ENCODE data around the gene GDF11.
A peak's percentile ranks its signal among the peaks of the same experiment; 100 is the strongest.

GDF11 gene

DNA sequence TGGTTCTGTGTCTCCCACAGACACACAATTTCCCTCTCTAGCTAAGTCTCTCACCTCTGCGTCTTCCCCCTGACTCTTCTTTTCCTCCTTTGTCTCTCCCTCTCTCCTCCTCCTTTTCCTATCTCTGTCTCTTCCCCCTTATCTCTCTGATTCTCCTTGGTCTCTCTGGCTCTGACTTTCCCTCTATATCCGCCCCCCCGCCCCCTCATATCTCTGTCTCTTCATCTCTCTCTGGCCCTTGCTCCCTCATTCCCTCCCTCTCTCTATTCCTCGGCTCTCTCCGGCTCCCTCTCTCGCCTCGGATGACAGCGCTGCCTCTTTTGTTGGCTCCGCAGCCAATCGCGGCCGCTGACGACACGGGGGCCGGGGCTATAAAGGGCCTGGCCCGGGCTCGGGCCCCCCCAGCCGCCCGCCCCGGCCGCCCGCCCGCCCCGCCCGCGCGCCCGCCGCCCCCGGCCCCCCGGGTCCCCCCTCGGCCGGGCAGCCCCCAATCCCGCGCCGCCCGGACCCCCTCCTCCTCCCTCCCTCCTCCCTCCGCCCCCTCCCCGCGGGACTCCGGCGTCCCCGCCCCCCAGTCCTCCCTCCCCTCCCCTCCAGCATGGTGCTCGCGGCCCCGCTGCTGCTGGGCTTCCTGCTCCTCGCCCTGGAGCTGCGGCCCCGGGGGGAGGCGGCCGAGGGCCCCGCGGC, at the start of gene GDF11:
TSS of gene GDF11 (plus strand) at position 404 of the 687 bp plus-strand sequence. CDS start at position 599, 195 bp downstream.
- DNase-seq: peak; percentile 75

DNA sequence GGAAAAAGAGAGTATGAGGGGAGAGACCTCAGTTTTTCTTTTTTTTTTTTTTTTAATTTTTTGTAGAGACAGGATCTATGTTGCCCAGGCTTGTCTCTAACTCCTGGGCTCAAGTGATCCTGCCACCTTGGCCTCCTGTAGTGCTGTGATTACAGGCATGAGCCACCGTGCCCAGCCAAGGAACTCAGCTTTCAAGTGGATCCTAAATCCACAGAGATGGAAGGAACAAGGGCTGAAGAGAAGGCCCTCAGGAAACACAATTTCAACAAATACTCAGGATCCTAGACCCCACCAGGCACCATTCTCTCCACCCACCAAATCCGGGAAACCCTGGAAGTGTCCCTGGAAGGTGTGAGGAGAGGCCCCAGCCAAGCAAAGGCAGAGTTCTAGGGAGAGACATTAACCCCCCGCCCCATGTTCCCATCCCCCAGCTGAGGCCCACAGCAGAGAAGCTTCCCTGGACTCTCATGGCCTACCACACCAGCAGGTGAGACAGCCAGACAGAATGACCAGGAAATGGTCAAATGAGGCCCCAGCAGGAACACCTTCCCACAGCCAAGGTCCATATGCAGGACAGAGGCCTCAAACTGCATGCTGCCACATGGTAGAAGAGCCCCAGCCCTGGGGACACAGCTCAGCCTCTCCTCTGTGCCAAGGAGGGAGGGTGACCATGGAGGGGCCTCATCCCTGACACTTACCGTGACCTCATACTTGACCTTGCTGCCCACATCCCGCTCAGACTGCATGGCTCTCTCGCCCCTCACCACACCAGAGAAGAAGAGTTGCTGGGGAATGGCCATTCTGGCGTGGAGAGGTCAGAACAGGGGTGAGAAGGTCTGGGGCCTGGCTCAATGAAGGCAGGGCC, 49.4 kb upstream of the GDF11 start:
- no peak for DNase-seq

GRCh38 chr12:55694188-55694515, 48.8 kb upstream of the GDF11 start:
- no peak for DNase-seq

DNA sequence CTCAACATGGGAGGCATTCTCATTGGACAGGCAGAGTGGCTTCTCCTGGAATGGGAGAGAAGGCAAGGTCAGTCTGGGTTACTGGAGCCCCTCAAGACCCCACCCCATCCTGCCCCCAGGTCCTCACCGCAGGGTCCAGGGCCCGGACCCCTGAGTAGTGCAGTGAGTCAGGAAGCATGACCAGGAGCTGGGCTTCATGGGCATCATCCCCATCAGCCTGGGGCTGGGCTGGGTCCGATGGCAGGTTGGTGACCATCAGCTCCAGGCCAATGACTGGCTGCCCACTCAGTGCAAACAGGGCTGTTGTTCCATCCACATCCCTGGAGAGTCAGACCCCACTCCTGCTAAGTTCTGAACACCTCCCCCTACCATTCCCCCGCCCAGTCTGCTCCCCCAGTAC, 48.3 kb upstream of the GDF11 start:
- DNase-seq: no peak

GRCh38 chr12:55695349-55695748, 47.6 kb upstream of the GDF11 start:
- no peak for DNase-seq

DNA sequence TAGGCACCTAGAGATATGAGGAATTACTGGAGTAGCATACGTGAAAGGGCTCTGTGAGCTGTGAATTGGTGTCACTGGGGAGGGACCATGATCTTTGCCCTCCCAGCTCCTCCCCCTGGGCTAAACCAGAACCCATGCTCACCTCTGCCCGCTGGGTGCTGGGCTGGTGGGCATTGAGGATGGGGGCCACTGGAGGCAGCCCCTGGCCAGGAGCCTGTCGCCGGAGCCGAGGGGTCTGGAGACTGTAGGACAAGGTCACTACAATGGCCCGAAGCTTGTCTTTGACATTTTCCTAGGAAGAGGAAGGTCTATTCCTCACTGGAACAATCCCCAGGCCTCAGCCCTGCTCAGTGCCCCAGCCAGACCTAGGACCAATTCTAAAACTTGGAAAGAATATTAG, 46.8 kb upstream of the GDF11 start:
- DNase-seq: no peak

GRCh38 chr12:55696796-55697462, 46.0 kb upstream of the GDF11 start:
- DNase-seq: no peak

DNA sequence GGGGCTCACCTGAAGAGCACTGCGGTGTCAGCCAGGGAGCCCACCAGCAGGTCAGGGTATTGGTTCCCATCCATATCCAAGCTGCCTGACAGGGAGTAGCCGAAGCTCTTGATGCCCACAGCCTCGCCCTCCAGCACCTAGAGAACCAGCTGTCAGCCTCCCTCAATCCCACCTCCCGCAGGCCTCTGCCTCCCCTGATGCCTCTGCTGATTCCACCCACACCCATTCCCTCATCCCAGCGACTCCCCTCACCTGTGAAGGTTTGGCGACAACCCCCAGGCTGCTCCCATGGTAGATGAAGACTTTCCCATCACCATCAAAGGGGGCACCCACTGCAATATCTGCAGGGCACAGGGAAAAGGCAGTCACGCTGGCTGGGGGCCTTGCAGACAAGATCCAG, 45.2 kb upstream of the GDF11 start:
- DNase-seq: no peak

DNA sequence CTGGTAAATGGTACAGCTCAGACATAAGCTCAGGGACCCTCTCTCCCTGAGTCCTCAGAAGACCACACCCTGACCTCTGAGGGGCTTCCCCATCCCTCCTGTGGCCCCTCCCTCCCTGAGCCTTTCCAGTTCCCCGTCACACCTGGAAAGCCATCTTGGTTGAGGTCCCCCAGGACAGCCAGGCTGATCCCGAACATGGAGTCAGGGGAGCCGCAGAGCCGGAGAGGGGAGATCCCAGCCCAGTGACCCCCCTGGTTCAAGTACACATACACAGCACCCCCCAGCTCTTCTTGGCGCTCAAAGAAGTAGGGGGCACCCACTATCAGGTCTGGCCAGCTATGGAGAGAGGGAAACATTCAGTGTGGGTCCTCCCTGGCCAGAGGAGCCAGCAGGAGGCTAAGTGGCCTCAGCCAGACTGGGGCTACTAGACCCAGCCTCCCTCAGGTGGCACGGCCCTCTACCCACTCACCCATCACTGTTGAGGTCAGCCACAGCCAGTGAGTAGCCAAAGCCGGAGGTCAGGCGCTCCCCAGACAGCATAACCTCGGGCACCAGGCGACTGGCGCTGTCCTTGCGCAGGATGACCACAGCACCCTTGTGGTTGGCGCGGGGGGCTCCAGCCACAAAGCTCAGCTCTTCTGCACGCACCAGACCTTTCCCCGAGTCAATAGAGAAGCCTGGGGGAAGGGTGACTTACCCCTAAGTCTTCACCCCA, 44.5 kb upstream of the GDF11 start:
- DNase-seq: no peak

GRCh38 chr12:55698965-55699364, 44.0 kb upstream of the GDF11 start:
- DNase-seq: no peak

DNA sequence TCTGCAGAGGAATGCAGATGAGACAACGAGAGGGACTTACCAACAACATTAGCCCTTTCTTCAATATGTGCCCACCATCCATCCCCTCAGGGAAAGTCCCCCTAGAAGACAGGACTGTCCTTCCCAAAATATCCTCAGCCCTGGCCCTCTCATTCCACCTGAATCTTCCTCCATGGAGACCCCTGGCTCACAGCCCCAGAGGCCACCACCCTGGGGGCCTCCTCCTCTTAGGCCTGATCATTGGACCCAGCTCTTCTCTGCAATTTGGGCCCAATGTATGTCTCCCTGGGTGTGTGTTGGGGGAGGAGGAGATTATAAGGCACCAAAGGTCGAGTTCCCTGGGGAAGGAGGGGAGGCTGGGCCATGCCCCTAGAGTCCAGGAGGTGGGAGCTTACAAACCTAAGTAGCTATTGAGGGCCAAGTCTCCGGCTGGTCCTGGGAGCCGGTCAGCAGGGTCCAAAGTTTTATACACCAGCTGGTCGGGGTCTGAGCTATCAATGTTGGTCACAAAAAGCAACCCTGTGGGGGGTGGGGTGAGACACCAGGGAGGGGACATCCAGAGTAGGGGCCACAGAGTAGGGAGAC, 43.4 kb upstream of the GDF11 start:
- DNase-seq: no peak

DNA sequence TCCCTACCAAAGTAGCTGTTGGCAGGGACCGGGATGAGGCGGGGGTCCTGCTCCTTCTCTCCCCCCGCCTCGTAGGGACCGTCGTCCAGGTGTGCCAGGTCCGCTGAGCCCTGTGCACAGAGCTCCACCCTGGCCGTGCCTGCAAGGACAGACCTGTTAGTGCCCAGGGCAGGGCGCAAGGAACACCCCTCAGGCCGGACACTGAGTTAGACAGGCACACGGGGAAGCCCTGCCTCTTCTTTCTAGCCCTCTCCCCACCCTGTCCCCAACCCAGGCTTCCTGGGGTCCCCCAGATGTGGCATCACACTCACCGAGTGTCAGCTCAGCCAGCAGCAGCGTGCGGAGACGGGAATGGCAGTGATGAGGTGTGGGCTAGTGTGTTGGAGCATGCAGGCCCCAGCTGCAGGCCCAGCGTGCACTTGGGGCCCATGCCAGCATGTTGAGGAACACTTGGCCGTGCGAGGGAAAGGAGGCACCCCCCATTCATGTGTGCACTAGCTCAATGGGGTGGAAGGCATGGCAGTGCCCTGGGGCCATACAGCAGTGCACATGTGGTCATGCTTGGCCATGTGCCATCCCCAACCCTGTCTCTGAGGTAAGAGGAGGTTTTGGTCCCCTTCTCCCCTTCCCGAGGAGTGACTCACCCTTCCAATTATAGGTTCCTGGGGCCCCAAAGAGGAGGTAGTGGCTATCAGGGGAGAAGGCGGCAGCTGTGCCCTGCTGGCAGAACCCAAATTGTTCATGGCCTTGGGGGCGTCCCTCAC, 42.5 kb upstream of the GDF11 start:
- no peak for DNase-seq

- no peak for DNase-seq
These were observed 40.1 kb upstream of the GDF11 start for GRCh38 chr12:55702861-55703260.

DNA sequence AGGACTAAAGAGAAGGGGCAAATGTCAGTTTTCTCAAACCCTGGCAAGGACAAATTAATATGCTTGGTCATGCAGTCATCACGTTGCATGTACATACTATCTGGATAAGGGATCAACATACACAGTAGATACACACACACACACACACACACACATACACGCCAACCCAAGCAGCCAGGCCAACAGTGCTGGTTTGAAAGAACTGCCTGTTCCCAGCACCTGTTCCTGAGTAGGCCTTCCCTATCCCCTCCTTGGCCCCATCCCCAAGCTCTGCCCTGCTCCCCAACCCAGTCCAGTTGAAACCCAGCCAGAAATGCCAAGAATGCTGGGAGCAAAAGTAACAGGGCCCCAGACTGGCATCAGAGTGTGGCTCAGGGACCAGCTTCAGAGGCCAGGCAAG, 39.6 kb upstream of the GDF11 start:
- DNase-seq: no peak

DNA sequence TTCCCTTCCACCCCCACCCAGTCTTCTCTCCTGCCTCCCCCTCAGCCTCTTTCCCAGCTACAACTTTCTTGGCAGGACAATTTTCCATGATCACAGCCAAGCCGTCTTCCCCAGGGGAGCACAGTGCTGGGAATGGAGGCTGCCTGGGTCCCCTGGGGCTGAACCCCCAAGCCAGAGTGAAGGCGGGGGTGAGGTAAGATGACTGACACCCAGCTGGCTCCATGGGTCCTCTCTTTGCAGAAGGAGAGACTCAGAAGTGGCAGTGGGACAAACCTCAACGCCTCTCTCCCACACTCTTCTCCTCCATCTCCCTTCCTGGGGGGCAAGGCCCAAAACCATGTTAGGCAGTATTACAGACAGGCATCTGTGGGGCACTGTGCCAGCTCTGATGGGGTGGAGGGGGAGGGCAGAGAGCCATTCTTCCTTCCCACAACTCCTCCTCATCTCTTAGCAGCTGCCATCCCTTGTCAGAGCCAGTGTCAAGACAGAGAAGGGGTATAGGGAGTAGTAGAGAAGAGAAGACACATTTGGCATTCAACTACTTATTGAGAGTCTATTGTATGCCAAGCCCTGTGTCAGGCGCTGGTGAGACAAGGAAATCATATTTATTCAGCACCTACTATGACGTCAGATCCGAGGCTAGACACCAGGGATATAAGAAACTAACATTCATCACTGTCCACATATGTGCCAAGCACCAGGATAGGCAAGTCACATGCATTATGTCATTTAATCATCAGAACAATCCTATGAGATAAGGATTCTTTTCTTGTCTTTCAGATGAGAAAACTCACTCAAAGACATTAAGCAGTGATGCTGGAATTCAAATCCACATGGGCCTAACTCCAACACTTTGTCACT, 38.8 kb upstream of the GDF11 start:
- no peak for DNase-seq

DNA sequence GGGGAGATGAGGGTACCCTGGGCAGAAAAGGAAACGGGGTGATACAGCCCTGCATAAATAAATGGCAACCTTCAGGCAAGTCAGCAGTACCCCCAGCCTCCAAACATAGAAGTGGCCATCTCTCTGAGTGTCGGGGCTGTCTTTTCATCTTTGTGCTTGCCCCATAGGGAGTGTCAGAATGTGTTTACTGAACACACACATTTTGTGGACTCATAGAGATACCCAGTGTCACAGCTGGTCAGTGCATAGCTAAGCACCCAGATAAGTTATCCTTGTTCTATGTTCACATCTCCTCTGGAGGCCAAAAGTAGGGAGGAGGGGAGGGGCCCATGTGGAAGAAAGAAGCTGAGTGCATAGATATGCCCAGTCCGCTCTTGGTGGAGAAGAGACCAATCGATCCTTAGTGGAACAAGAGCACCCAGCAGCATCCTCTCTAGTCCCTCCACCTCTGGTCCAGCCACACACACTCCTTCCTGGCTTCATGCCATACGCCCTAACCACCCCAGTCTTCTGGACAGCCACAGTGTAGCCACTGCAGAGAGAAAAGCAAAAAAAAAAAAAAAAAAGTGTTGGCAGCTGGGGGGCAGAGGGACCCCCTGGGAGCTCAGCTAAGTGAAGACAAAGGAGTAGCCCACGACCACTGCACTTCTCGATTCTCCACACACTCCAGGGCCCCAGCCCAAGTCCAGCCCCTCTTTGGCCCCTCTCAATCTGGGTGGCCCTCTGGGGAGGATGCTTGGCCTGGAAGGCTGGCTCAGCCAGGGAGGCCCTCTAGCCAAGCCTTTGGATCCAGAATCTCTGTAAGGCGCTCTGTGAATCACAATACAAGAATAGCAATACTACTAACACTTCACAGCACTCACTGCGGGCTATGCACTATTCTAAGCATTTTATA, 37.9 kb upstream of the GDF11 start:
- no peak for DNase-seq

- no peak for DNase-seq
These were observed 37.0 kb upstream of the GDF11 start for GRCh38 chr12:55705782-55706402.

DNA sequence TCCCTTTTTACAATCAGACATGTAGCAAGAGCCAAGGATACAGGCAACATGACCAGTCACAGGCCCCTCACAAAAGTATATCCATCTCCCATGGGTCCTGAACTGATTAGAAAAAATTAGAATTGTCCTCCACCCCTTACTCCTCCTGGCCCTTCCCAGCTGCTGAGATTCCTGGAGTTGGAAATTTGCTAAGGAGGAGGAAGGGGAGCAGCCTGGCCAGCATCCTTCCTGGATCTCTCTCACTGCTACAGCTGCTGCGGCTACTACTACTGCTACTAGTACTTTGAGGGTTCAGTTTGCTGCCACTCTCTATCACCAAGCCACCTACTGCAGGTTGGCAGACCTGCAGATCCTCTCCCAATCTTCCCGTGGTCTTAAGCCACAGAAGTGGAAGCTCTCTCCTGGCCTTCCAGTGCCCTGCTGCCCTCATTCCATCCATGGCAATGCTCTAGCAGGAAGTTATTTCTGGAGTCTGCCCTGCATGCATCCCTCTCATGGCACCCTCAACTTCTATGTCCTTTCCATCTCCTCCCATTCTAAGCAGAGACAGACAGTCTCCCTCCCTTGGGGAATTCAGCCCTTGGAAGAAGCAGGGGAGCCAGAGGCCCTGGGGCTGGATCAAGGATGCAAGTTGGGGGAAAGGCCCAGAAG, 36.2 kb upstream of the GDF11 start:
- no peak for DNase-seq

- DNase-seq: no peak
These were observed 35.7 kb upstream of the GDF11 start for GRCh38 chr12:55707219-55707671.
